GM19043 (cell line): ENCODE measurements around the gene KCTD16.
A peak's percentile ranks its signal among the peaks of the same experiment; 100 is the strongest.

Experiments
- ATAC-seq: cut with Tn5 transposase; IDR thresholded peaks from one replicate; pipeline ENCODE4 v1.9.1; 2021; ENCODE audit warnings: low read depth; ENCODE audit not compliant: unreplicated experiment

KCTD16 gene

GRCh38 chr5:144328494-144328893 is 157.8 kb downstream of the KCTD16 start:
- ATAC-seq, result no peak

DNA sequence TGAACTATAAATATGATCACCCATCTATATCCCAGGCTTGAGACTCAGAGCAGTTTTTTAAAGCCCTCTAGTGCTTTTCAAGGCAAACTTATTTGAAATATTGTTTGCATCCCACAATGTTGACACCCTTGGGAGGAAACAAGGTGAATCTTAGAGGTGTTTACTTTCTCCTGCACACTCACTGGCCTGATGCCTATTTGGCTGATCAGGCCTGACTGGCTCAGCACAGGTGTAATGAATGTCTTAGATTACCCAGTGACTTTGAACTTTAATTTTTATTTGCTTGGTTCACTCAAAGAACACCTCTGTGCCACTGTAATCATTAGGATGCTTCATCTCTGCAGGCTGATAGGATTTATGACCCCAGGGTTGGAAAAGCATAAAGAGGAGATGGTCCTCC is 158.3 kb downstream of the KCTD16 start:
- ATAC-seq, result no peak

DNA sequence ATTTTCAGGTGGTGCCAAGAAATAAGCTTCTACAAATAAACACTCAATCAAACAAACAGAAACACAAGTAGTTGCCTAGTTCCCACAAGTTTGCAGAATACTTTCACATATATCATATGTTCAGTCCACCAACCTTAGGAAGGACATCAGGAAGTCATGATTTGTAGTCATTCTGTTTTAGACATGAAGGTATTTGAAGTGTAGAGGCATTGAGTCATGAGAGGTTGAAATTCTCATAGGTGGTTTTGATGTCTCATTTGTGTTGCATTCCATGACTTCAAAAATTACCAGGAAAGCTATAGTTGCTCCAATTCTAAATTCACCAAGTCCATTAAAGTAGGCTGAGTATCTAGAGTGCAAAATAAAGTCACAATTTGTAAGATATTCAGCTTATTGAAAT is 159.0 kb downstream of the KCTD16 start:
- ATAC-seq, result no peak

DNA sequence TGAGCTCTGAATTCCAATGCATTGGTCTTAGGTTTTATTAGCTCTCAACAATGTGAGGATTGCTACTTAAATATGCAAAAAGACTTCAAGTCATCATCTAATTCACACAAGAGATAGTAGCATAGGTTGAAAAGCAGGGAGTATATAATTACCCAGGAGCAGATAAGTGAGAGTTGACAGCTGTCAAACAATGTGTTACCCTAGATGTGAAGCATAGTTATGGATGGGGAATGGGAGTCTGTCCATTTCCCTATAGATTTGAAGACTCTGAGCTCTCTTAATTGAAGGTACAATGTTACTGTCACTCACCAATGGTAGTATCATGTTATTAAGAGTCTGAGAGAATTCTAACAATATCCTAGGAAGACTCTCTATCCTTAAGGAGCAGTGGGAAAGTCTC is 160.7 kb downstream of the KCTD16 start:
- no peak for ATAC-seq

DNA sequence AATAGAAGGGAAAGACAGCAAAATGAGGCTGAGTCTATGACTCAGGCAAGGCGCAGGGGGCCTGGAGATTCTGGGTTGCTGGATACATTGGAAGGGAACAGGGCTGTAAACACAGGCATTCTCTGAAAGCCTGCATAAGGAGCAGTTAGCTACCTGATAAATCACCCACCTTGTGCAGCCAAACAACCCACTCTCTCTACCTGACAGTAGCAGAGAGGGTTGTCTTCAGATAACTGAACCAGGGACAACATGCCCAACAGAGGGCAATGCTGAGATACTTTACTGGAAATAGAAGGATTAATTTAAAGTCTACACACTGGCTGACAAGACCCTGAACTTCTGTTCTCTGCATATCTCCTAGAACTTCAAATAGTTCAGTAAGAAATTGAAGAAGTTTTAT is 161.6 kb downstream of the KCTD16 start:
- no peak for ATAC-seq

GRCh38 chr5:144333336-144333920 is 162.8 kb downstream of the KCTD16 start:
- ATAC-seq, result no peak

DNA sequence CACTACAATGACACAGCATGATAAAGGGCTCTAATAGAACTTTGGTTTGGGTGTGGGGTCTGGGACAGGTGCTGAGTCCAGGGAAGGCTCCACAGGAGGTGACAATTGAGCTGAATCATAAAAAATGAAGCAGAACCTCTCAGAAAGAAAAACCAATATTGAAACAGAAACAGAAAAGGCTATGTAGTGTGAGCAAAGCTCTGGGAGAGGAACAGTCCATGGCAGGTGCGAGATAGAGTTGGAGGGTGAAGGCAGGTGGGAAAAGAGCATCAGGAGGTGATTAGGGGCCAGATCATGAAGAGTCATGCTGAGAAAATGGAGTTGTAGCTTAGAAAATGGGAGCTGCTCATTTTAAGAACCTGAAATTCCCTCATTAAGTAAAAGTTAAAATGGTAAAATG is 164.9 kb downstream of the KCTD16 start:
- ATAC-seq, result peak; percentile 49

DNA sequence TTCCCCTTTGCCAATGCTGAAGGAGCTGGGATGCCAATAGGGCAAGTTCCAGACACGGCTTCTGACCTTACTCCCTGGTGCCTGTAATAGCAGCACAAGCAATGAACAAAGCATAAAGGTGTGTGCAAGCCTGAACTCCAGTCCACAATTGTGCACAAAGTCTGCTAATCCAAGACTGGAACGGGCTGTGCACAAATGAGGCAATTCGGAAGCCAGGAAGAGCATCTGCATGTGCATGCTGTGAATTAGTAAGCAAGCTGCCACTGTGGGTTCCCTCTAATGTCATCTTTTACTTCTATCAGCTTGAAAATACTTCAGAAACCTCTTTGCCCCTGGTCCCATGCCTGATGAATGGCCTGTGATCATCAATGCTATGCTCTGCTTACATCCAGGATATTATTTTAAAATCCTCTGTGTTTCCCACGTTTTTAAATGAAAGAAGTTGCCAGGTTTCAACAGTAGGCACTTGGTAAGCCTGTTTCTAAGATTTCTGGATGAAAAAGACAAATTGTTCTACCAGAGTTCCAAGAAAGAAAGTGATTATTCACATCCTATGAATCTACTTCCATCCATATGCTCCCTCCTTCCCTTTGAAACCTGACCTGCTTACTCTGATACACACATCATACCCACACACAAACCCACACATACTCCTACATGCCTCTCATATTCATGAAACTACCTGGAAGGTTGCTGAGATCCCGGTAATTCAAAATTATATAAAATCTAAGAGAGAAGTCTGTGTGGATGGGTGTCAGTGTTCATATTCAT is 165.7 kb downstream of the KCTD16 start:
- ATAC-seq, result no peak

GRCh38 chr5:144352330-144352729 is 181.7 kb downstream of the KCTD16 start:
- no peak for ATAC-seq

- ATAC-seq, result no peak
Measured at GRCh38 chr5:144352732-144353317, 182.2 kb downstream of the KCTD16 start.

DNA sequence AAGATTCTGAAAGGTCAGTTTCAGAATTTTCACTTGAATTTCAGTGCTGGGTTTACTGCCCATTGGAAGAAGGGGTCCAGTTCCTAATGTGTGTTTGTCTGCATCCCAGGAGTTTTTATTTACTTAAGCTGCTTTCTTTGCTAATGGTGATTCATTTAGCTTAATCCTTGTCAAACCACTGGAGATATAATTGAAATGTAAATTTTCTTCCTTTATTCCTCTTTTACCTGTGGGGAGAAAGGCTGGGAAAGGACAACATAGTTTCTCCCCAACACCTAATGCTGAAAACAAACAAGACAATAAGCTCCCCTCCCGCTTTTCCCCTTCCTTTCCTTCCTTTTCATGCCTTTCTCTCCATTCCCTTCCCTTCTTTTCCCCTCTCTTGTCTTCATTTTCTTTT is 185.8 kb downstream of the KCTD16 start:
- ATAC-seq, result no peak

GRCh38 chr5:144361406-144361805 is 190.7 kb downstream of the KCTD16 start:
- no peak for ATAC-seq

DNA sequence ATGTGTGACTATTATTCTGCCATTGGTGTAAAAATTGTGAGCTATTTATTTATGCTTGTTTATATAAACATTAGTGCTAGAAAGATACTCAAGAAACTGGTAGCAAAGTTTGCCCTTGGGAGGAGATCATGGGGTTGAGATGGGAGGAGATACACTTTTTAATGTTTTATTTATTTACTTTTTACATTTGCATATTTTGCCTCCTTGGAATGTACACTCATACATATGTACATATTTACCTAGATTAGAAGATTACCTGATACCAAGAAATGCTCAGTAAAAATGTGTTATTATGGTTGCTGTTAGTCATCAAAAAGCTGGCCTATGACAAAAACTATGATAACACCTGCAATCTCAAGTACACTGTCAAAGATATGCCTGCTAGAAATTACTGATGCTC is 195.2 kb downstream of the KCTD16 start:
- ATAC-seq, result no peak

DNA sequence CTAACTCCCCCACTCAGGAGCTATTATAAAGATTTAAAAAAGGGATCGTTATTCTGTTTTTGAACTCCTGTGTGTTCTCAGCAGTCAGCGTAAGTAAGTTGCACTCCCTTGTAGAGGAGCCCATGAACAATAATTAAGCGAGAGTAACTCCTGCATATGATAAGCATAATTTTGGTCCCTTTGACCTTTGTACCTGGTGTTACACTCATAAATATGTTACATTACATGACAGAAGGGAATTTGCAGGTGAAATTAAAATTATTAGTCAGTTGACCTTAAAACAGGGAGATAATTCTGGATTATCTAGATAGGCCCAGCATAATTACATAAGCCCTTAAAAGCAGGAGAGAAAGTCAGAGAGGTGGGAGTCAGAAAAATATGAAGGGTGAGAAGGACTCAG is 197.3 kb downstream of the KCTD16 start:
- ATAC-seq, result no peak

GRCh38 chr5:144368556-144368955 is 197.9 kb downstream of the KCTD16 start:
- no peak for ATAC-seq

- ATAC-seq, result no peak
Measured at GRCh38 chr5:144369006-144369405, 198.3 kb downstream of the KCTD16 start.

DNA sequence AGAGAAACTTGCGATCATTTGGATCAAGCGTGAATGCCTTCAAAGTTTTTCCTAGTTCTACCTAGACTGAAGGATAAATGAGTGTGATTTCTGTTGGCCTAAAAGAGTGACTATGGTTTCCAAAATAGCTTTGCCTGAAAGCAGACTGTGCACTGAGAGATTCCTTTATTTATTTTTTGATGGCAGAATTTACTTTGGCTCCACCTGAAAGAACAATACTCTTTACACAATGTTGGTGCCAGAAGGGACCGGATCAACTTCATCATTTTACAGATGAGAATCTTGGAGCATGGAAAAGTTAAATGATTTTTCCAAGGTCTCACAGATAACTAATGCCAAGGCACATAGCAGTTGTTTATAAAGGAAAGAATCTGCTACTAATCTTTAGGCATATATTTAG is 199.6 kb downstream of the KCTD16 start:
- no peak for ATAC-seq

DNA sequence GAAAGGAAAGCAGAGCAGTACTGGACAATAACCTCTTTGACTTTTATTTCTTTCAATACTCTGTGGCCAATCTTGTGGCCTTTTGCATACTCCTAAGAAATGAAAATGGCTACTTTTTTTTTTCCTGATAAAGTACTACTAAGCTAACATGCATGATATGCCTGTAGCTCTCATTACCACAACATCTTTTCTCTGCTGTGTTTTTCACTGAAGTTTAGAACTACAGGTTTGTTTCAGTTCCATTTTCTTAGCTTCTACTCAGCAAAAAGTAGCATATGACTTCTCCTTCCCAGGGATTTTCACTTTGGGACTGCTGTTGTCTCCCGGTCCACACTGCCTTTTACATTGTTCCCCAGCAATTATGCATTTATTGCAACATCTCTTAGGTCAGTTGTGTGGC is 204.0 kb downstream of the KCTD16 start:
- ATAC-seq, result no peak

DNA sequence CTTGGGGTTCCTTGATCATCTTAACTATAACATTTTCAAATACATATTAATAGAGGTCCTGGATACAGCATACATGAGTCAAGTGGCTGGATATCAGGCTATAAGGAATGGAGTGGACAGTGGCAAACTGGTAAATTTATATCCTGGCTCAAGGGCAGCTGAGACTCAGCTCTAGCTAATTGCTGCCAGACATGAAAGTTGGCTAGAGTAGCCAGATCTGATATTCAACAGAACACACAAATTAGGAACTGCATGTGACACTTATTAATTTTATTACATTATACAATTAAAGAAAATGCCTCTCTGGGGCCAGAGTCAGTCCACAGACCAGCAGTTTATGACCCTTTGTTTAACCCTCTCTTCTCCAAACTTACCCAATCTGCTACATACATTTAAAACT is 206.5 kb downstream of the KCTD16 start:
- no peak for ATAC-seq

- no peak for ATAC-seq
Measured at GRCh38 chr5:144378681-144379080, 208.0 kb downstream of the KCTD16 start.

DNA sequence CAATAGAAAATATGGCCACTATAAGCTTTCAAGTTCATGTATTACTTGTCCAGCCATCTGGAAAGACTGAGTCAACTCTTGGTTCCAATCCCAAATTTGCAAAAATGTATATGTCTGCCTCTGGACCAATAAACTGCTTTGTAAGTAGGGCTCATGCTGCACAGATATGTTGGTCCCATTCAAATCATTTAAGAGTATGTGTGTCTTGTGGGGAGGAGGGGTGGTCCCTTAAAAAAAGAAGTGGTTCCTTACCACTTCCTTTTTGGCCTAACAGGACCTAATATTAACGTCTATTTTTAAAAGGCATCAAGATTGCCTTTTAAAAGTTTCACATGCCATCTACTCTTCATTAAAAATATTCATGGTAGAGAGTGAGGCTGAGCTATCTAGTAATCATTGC is 214.9 kb downstream of the KCTD16 start:
- no peak for ATAC-seq

DNA sequence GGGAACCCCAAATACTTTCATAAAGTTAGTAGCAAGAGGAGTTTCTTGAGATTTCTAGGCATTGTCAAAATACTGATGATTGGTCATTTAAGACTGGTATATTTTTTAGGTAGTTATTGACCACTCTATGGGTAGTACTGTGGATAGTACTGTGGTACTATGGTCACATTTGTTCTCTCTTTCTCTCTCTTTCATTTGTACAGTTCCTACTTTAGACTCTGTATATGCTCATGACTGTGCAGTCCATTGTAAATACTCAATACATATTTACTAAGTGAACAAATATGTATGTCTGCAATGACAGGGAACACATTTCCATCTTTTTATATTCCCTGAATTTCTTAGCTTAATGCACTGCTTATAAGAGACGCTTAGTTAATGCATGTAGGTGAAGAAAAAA is 215.6 kb downstream of the KCTD16 start:
- ATAC-seq, result no peak
